T-helper 1 cell treated with Interleukin-12 subunit alpha and Interleukin-12 subunit beta and Interleukin-4 antibody, amounts not matched to agents 30 ng/mL and 1 ng/mL, for 36 hours (primary cell): ENCODE data around the gene ACBD7. TPM values are rescaled to one million over a fixed set of nuclear protein-coding genes. Genes with fewer than 3 reads are reported as not detected.

Source experiments
- total RNA-seq: library from RNA; stranded (reverse); gene quantifications from 2 replicates; pipeline ENCODE4 v1.2.3, GENCODE V29; 2022

Gene ACBD7
- total RNA-seq, 1 donor from 2014 or later, result 1.5 TPM

Other genes with a start within 250 kb of the ACBD7 start
- 19.4 and 26.8 TPM in 2 replicates for gene SUV39H2, start 209.9 kb downstream of the ACBD7 start, total RNA-seq
- gene DCLRE1C, start 134.7 kb downstream of the ACBD7 start, total RNA-seq, result 34.3 and 36.7 TPM in 2 replicates
- not detected in 2 replicates for gene MEIG1, start 129.4 kb downstream of the ACBD7 start, total RNA-seq
- gene OLAH, start 44.8 kb downstream of the ACBD7 start, total RNA-seq, result 2.9 and 3.4 TPM in 2 replicates
- gene RPP38, start 8.6 kb upstream of the ACBD7 start, total RNA-seq, result 17.0 and 18.2 TPM in 2 replicates
- 22.0 and 22.7 TPM in 2 replicates for gene NMT2, start 79.9 kb upstream of the ACBD7 start, total RNA-seq